Vagina (tissue), 2 donors: ENCODE results near the gene GABRA6. TPM values are rescaled to one million over a fixed set of nuclear protein-coding genes. Genes with fewer than 3 reads are reported as not detected.

Experiments used
- DNase-seq, 2 donors: peaks; one replicate each; pipeline ENCODE4 v3.0.0-alpha.2; 2017; ENCODE audit errors: extremely low spot score in 2 of 2
- H3K27ac ChIP-seq: fragments of 200-600 bp; sonication (generic); one replicate; pipeline ENCODE4 v1.5.1; 2019
- H3K27me3 ChIP-seq: fragments of 200-600 bp; sonication (generic); one replicate; pipeline ENCODE4 v1.5.1; 2019
- H3K36me3 ChIP-seq, 2 donors: fragments of 200-600 bp; sonication (generic); one replicate each; pipeline ENCODE4 v1.5.1; 2017 to 2019
- H3K4me1 ChIP-seq: fragments of 200-600 bp; sonication (generic); one replicate; pipeline ENCODE4 v1.5.1; 2019
- H3K4me3 ChIP-seq, 2 donors: fragments of 200-600 bp; sonication (generic); 1 replicate in 1 of 2; 2 replicates in 1 of 2; pipeline ENCODE4 v1.5.1; 2016 to 2019
- H3K9me3 ChIP-seq: fragments of 200-600 bp; sonication (generic); one replicate; pipeline ENCODE4 v1.5.1; 2019
- CTCF ChIP-seq, 3 experiments: fragments of 450-650 bp in 2 of 3; fragments of 200-600 bp in 1 of 3; sonication (generic) in 1 of 3; IDR thresholded peaks; one replicate each; pipeline ENCODE4 v1.5.1; 2017 to 2019; ENCODE audit warnings: antibody characterized with exemption in 3 of 3, mild to moderate bottlenecking in 2 of 3, moderate library complexity in 2 of 3
- POLR2A ChIP-seq, 2 donors: fragments of 450-650 bp; IDR thresholded peaks; one replicate each; pipeline ENCODE4 v1.6.1; 2017; ENCODE audit warnings: antibody characterized with exemption in 2 of 2, mild to moderate bottlenecking in 2 of 2, moderate library complexity in 2 of 2
- POLR2AphosphoS5 ChIP-seq, 2 donors: sonication (generic); formaldehyde crosslinking; IDR thresholded peaks; one replicate each; pipeline ENCODE4 v1.9.0; 2017; ENCODE audit warnings: antibody characterized with exemption in 2 of 2, mild to moderate bottlenecking in 2 of 2, low read depth in 1 of 2; ENCODE audit not compliant: insufficient read depth in 1 of 2
- intact Hi-C: fragments of 100-400 bp; cut with DNase I; formaldehyde crosslinking; loops from one replicate; pipeline ENCODE4 v1.15.1; 2023
- total RNA-seq: library from RNA; depleted of rRNA; stranded (reverse); fragments of >200 nt; gene quantifications from one replicate; pipeline ENCODE4 v1.2.3, GENCODE V29; 2016

Gene GABRA6
- total RNA-seq, 1 donor from 2014 or later, result not detected

DNA sequence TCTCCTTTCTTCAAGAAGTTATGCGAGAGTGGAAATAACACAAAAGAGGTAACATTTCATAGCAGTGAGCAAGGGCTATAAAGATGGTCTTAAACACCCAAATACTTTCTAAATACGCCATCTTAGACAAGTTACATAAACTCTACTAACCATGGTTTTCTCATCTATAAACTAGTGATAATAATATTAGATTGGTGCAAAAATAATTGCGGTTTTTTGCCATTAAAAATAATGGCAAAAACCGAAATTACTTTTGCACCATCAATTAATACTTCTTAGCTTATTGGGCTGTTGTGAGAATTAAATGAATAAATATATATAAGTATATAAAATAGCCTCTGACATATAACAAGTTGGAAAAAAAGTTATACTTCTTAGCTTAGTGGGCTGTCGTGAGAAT, 23.7 kb downstream of the GABRA6 start:
- no peaks in the 10 kb centered on the region for H3K27me3 ChIP-seq
- intact Hi-C loops, result no loop called here
- DNase-seq, result no peak
- H3K4me1 ChIP-seq, result no peaks in the 10 kb centered on the region
- no peaks in the 10 kb centered on the region for H3K9me3 ChIP-seq
- no peak overlapping the region for H3K27ac ChIP-seq
- H3K36me3 ChIP-seq, result no peaks in the 10 kb centered on the region
- TF ChIP-seq POLR2AphosphoS5 (IDR thresholded peaks at IDR 0.05; ENCODE audit: insufficient read depth in 1 of 2, low read depth in 1 of 2) (no peak), POLR2A (IDR thresholded peaks at IDR 0.05) (no peak), CTCF (IDR thresholded peaks at IDR 0.05) (no peak)
- H3K4me3 ChIP-seq, result no peak overlapping the region

- Histone ChIP-seq H3K36me3 (no peaks in the 10 kb centered on the region), H3K4me3 (no peak overlapping the region), H3K4me1 (no peaks in the 10 kb centered on the region), H3K27me3 (no peaks in the 10 kb centered on the region), H3K27ac (no peak overlapping the region), H3K9me3 (no peaks in the 10 kb centered on the region)
- DNase-seq, result no peak
- TF ChIP-seq CTCF (IDR thresholded peaks at IDR 0.05) (no peak), POLR2AphosphoS5 (IDR thresholded peaks at IDR 0.05; ENCODE audit: insufficient read depth in 1 of 2, low read depth in 1 of 2) (no peak), POLR2A (IDR thresholded peaks at IDR 0.05) (no peak)
- intact Hi-C loops, result no loop called here
These were observed 27.5 kb downstream of the GABRA6 start for GRCh38 chr5:161713042-161713441.

GRCh38 chr5:161719157-161719556, 33.6 kb downstream of the GABRA6 start:
- no peaks in the 10 kb centered on the region for H3K4me1 ChIP-seq
- H3K27me3 ChIP-seq, result no peaks in the 10 kb centered on the region
- intact Hi-C loops, result no loop called here
- DNase-seq, result no peak
- H3K9me3 ChIP-seq, result no peaks in the 10 kb centered on the region
- no peak overlapping the region for H3K4me3 ChIP-seq
- H3K36me3 ChIP-seq, result no peaks in the 10 kb centered on the region
- no peak overlapping the region for H3K27ac ChIP-seq
- TF ChIP-seq POLR2A (IDR thresholded peaks at IDR 0.05) (no peak), POLR2AphosphoS5 (IDR thresholded peaks at IDR 0.05; ENCODE audit: insufficient read depth in 1 of 2, low read depth in 1 of 2) (no peak), CTCF (IDR thresholded peaks at IDR 0.05) (no peak)

DNA sequence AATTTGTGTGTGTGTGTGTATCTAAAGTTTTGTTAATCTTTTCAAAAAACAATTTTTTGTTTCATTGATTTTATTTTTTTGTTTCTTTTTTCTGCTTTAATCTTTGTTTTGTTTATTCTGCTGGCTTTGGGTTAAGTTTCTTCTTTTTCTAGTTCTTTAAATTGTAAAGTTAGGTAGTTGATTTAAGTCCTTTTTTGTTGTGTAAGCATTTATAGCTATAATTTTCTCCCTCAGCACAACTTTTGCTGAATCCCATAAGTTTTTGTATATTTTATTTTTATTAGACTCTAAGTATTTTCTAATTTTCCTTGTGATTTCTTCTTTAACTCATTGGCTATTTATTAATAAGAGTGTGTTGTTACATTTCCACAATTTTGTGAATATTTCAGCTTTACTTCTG, 34.9 kb downstream of the GABRA6 start:
- H3K36me3 ChIP-seq, result no peaks in the 10 kb centered on the region

DNA sequence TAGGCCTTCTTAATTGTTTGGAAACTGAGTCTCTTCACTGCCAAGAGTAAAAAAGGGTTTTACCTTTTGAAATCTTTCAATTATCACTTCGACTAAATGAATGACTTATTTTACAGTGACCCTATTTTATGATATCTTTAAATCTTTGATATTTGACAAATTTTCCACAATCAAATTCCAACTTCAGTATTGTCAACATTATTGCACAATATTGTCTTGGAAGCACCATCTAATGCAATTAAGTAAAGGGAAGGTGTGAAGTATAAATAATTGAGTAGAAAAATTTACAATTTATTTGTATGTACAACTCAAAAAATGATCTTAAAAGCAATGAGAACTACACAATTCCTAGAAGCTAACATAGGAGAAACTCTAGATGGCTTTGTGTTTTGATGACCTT, 49.2 kb downstream of the GABRA6 start:
- Histone ChIP-seq H3K4me1 (no peaks in the 10 kb centered on the region), H3K9me3 (no peaks in the 10 kb centered on the region), H3K27me3 (no peaks in the 10 kb centered on the region), H3K36me3 (no peaks in the 10 kb centered on the region), H3K4me3 (no peak overlapping the region), H3K27ac (no peak overlapping the region)
- DNase-seq, result no peak
- intact Hi-C loops, result no loop called here
- TF ChIP-seq POLR2A (IDR thresholded peaks at IDR 0.05), result no peak
- no peak for TF ChIP-seq POLR2AphosphoS5 (IDR thresholded peaks at IDR 0.05; ENCODE audit: insufficient read depth in 1 of 2, low read depth in 1 of 2)
- TF ChIP-seq CTCF (IDR thresholded peaks at IDR 0.05), result no peak

More for the DNA sequence above, 34.9 kb downstream of the GABRA6 start:
- Histone ChIP-seq H3K27ac (no peak overlapping the region), H3K4me3 (no peak overlapping the region), H3K27me3 (no peaks in the 10 kb centered on the region), H3K4me1 (no peaks in the 10 kb centered on the region), H3K9me3 (no peaks in the 10 kb centered on the region)
- TF ChIP-seq CTCF (IDR thresholded peaks at IDR 0.05) (no peak), POLR2AphosphoS5 (IDR thresholded peaks at IDR 0.05; ENCODE audit: insufficient read depth in 1 of 2, low read depth in 1 of 2) (no peak), POLR2A (IDR thresholded peaks at IDR 0.05) (no peak)
- intact Hi-C loops, result no loop called here
- DNase-seq, result no peak
